HL-60 (cell line): ENCODE results near the gene SEC16B.
A peak's percentile ranks its signal among the peaks of the same experiment; 100 is the strongest.

Experiments used
- DNase-seq, 2 experiments: peaks; one replicate each; pipeline ENCODE4 v3.0.0-alpha.2; 2010 to 2020; ENCODE audit warnings: low read depth in 1 of 2, low spot score in 1 of 2
- H3K27ac ChIP-seq: fragments of 250-450 bp; sonication (Bioruptor Pico); replicated peaks from 2 replicates; pipeline ENCODE4 v1.5.1; 2020; ENCODE audit warnings: mild to moderate bottlenecking, moderate library complexity
- H3K27me3 ChIP-seq: fragments of 250-450 bp; sonication (Bioruptor Pico); 2 replicates; pipeline ENCODE4 v1.5.1; 2021; ENCODE audit warnings: mild to moderate bottlenecking, moderate library complexity; ENCODE audit not compliant: insufficient read depth, poor library complexity, severe bottlenecking
- H3K4me3 ChIP-seq: replicated peaks from 2 replicates; pipeline ENCODE4 v1.5.1; 2011; ENCODE audit warnings: mild to moderate bottlenecking, control low read depth, low read length; ENCODE audit not compliant: insufficient read depth
- GABPA ChIP-seq: IDR thresholded peaks from 2 replicates; pipeline ENCODE4 v1.6.1; 2012; ENCODE audit warnings: low read depth
- POLR2AphosphoS5 ChIP-seq: IDR thresholded peaks from 2 replicates; pipeline ENCODE4 v1.6.1; 2012; ENCODE audit warnings: low read depth
- SPI1 ChIP-seq: IDR thresholded peaks from 2 replicates; pipeline ENCODE4 v1.6.1; 2012; ENCODE audit warnings: low read depth, mild to moderate bottlenecking, borderline replicate concordance
- TF ChIP-seq, protein P1 (sequence below): IDR thresholded peaks from 2 replicates; pipeline ENCODE4 v1.6.1; 2012; ENCODE audit warnings: low read depth; ENCODE audit not compliant: insufficient replicate concordance
- TF ChIP-seq, protein P2 (sequence below): IDR thresholded peaks from one replicate; pipeline ENCODE4 v1.5.1; 2011; ENCODE audit warnings: low read length, control low read depth, inconsistent platforms; ENCODE audit not compliant: insufficient read depth

The SEC16B gene

GRCh38 chr1:177934927-177935326, 34.9 kb downstream of the SEC16B start:
- H3K27ac ChIP-seq = no peak overlapping the region
- DNase-seq = no peak
- H3K4me3 ChIP-seq = no peak overlapping the region
- H3K27me3 ChIP-seq = no peaks in the 10 kb centered on the region
- TF ChIP-seq POLR2AphosphoS5 (no peak), SPI1 (no peak), GABPA (no peak)
- TF ChIP-seq, protein P1, sequence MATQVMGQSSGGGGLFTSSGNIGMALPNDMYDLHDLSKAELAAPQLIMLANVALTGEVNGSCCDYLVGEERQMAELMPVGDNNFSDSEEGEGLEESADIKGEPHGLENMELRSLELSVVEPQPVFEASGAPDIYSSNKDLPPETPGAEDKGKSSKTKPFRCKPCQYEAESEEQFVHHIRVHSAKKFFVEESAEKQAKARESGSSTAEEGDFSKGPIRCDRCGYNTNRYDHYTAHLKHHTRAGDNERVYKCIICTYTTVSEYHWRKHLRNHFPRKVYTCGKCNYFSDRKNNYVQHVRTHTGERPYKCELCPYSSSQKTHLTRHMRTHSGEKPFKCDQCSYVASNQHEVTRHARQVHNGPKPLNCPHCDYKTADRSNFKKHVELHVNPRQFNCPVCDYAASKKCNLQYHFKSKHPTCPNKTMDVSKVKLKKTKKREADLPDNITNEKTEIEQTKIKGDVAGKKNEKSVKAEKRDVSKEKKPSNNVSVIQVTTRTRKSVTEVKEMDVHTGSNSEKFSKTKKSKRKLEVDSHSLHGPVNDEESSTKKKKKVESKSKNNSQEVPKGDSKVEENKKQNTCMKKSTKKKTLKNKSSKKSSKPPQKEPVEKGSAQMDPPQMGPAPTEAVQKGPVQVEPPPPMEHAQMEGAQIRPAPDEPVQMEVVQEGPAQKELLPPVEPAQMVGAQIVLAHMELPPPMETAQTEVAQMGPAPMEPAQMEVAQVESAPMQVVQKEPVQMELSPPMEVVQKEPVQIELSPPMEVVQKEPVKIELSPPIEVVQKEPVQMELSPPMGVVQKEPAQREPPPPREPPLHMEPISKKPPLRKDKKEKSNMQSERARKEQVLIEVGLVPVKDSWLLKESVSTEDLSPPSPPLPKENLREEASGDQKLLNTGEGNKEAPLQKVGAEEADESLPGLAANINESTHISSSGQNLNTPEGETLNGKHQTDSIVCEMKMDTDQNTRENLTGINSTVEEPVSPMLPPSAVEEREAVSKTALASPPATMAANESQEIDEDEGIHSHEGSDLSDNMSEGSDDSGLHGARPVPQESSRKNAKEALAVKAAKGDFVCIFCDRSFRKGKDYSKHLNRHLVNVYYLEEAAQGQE = no peak
- TF ChIP-seq, protein P2, sequence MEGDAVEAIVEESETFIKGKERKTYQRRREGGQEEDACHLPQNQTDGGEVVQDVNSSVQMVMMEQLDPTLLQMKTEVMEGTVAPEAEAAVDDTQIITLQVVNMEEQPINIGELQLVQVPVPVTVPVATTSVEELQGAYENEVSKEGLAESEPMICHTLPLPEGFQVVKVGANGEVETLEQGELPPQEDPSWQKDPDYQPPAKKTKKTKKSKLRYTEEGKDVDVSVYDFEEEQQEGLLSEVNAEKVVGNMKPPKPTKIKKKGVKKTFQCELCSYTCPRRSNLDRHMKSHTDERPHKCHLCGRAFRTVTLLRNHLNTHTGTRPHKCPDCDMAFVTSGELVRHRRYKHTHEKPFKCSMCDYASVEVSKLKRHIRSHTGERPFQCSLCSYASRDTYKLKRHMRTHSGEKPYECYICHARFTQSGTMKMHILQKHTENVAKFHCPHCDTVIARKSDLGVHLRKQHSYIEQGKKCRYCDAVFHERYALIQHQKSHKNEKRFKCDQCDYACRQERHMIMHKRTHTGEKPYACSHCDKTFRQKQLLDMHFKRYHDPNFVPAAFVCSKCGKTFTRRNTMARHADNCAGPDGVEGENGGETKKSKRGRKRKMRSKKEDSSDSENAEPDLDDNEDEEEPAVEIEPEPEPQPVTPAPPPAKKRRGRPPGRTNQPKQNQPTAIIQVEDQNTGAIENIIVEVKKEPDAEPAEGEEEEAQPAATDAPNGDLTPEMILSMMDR = no peak

GRCh38 chr1:177934461-177934860, 35.4 kb downstream of the SEC16B start:
- Histone ChIP-seq H3K4me3 (no peak overlapping the region), H3K27ac (peak overlapping the region; percentile 62), H3K27me3 (no peaks in the 10 kb centered on the region)
- TF ChIP-seq, protein P1 = no peak
- TF ChIP-seq SPI1 = no peak
- no peak for TF ChIP-seq POLR2AphosphoS5
- TF ChIP-seq, protein P2 = no peak
- TF ChIP-seq GABPA = no peak
- no peak for DNase-seq

- H3K27me3 ChIP-seq = no peaks in the 10 kb centered on the region
- DNase-seq = peak in 1 of 2 experiments; percentile 5
- TF ChIP-seq, protein P2 = no peak
- no peak for TF ChIP-seq SPI1
Observed at GRCh38 chr1:177933881-177934280, 36.0 kb downstream of the SEC16B start.

GRCh38 chr1:177932123-177932522, 37.7 kb downstream of the SEC16B start:
- no peaks in the 10 kb centered on the region for H3K27me3 ChIP-seq
- TF ChIP-seq, protein P1 = no peak
- TF ChIP-seq, protein P2 = no peak
- no peak for TF ChIP-seq POLR2AphosphoS5
- no peak for TF ChIP-seq SPI1
- TF ChIP-seq GABPA = no peak
- no peak for DNase-seq
- H3K27ac ChIP-seq = no peak overlapping the region
- no peak overlapping the region for H3K4me3 ChIP-seq

More at GRCh38 chr1:177933881-177934280, 36.0 kb downstream of the SEC16B start:
- H3K4me3 ChIP-seq = no peak overlapping the region
- peak overlapping the region; percentile 62 for H3K27ac ChIP-seq
